PC-3 (cell line): ENCODE results near the gene SMAD1. TPM values are rescaled to one million over a fixed set of nuclear protein-coding genes. Genes with fewer than 3 reads are reported as not detected.

ENCODE experiments used
- ATAC-seq: fragments of 200-7000 bp; cut with Tn5 transposase; 2 replicates; pipeline ENCODE4 v1.9.1; 2020; ENCODE audit warnings: mild to moderate bottlenecking, moderate library complexity
- BruUV-seq: library from RNA; stranded (reverse); fragments of 400-500 nt; replicated peaks from 2 replicates; lab custom pipeline; 2021; lab: Mats Ljungman, UMichigan
- CTCF ChIA-PET: fragments of 300-600 bp; sonication (Branson Sonifier 250); formaldehyde crosslinking; loops from one replicate; lab custom pipeline; 2022; ENCODE audit warnings: antibody characterized with exemption; lab: Charles Lee
- POLR2A ChIA-PET: fragments of 300-600 bp; sonication (Branson Sonifier 250); formaldehyde crosslinking; loops from one replicate; lab custom pipeline; 2022; ENCODE audit warnings: antibody characterized with exemption; ENCODE audit not compliant: unreplicated experiment; lab: Charles Lee
- DNase-seq: peaks from one replicate; pipeline ENCODE4 v3.0.0-alpha.2; 2015
- H2AFZ ChIP-seq: fragments of 300-600 bp; sonication (generic); 2 replicates; pipeline ENCODE4 v1.6.0; 2016; ENCODE audit warnings: antibody characterized with exemption, low read length
- H3F3A ChIP-seq: fragments of 300-600 bp; sonication (generic); one replicate; pipeline ENCODE4 v1.6.0; 2017; ENCODE audit warnings: antibody characterized with exemption, low read length, control low read depth, mild to moderate bottlenecking; ENCODE audit not compliant: unreplicated experiment
- H3K27ac ChIP-seq: fragments of 300-600 bp; sonication (generic); 2 replicates; pipeline ENCODE4 v1.5.1; 2016; ENCODE audit warnings: mild to moderate bottlenecking, low read length
- H3K27me3 ChIP-seq: fragments of 300-600 bp; sonication (generic); 2 replicates; pipeline ENCODE4 v1.6.1; 2016; ENCODE audit warnings: low read length, mixed read lengths
- H3K36me3 ChIP-seq: fragments of 300-600 bp; sonication (generic); 2 replicates; pipeline ENCODE4 v1.6.1; 2016; ENCODE audit warnings: low read depth, mixed run types, low read length, mixed read lengths
- H3K4me1 ChIP-seq: fragments of 300-600 bp; sonication (generic); 2 replicates; pipeline ENCODE4 v1.5.1; 2016; ENCODE audit warnings: low read length; ENCODE audit not compliant: insufficient read depth
- H3K4me2 ChIP-seq: fragments of 300-600 bp; sonication (generic); 2 replicates; pipeline ENCODE4 v1.6.0; 2016; ENCODE audit warnings: low read length
- H3K4me3 ChIP-seq: fragments of 300-600 bp; sonication (generic); 2 replicates; pipeline ENCODE4 v1.5.1; 2016; ENCODE audit warnings: mild to moderate bottlenecking, low read length, mixed read lengths
- H3K79me2 ChIP-seq: fragments of 300-600 bp; sonication (generic); 2 replicates; pipeline ENCODE4 v1.6.1; 2017; ENCODE audit warnings: low read length, mixed read lengths
- H3K9ac ChIP-seq: fragments of 300-600 bp; sonication (generic); 2 replicates; pipeline ENCODE4 v1.6.0; 2016; ENCODE audit warnings: mild to moderate bottlenecking, low read length
- H3K9me2 ChIP-seq: fragments of 300-600 bp; sonication (generic); replicated peaks from 2 replicates; pipeline ENCODE4 v1.6.1; 2016; ENCODE audit warnings: mixed run types, low read length, mixed read lengths
- H3K9me3 ChIP-seq: fragments of 300-600 bp; sonication (generic); 2 replicates; pipeline ENCODE4 v1.6.1; 2016; ENCODE audit warnings: low read length, mixed read lengths
- H4K20me1 ChIP-seq: fragments of 300-600 bp; sonication (generic); 2 replicates; pipeline ENCODE4 v1.6.1; 2016; ENCODE audit warnings: low read length, mixed read lengths
- EZH2 ChIP-seq: fragments of 300-600 bp; sonication (generic); IDR thresholded peaks from one replicate; pipeline ENCODE4 v1.6.1; 2017; ENCODE audit warnings: antibody characterized with exemption, mild to moderate bottlenecking, low read length; ENCODE audit not compliant: unreplicated experiment
- EZH2phosphoT487 ChIP-seq: fragments of 300-600 bp; sonication (generic); IDR thresholded peaks from 2 replicates; pipeline ENCODE4 v1.6.1; 2018; ENCODE audit warnings: mild to moderate bottlenecking, antibody characterized with exemption, low read length, borderline replicate concordance
- intact Hi-C: fragments of 100-400 bp; cut with micrococcal nuclease; formaldehyde crosslinking; loops from 2 replicates; pipeline ENCODE4 v1.9.0; 2023
- total RNA-seq: library from RNA; depleted of rRNA; stranded (reverse); fragments of >200 nt; gene quantifications from 2 replicates; pipeline ENCODE4 v1.2.3, GENCODE V29; 2014
- TF ChIP-seq, protein P1 (sequence below): fragments of 300-600 bp; sonication (generic); conservative IDR thresholded peaks from 2 replicates; pipeline ENCODE4 v1.5.1; 2017; ENCODE audit warnings: antibody characterized with exemption, low read depth, mild to moderate bottlenecking, low read length

Gene SMAD1
- total RNA-seq, 1 experiment from 2014 or later, result 13.3 TPM

DNA sequence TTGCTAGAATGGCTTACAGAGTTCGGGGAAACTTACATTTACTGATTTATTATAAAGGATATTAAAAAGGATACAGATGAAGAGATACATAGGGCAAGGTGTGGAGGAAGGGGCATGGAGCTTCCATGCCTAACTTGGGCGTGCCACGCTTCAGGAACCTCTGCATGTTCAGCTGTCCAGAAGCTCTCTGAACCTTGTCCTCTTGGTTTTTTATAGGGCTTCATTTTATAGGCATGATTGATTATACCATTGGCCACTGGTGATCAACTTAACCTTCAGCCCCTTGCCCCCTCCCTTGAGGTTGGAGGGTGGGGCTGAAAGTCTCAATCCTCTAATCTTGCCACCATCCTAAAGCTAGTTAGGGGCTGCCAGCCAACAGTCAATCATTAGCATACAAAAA is 10.7 kb downstream of the SMAD1 start:
- POLR2A ChIA-PET, result no interaction called here
- TF ChIP-seq, protein P1, sequence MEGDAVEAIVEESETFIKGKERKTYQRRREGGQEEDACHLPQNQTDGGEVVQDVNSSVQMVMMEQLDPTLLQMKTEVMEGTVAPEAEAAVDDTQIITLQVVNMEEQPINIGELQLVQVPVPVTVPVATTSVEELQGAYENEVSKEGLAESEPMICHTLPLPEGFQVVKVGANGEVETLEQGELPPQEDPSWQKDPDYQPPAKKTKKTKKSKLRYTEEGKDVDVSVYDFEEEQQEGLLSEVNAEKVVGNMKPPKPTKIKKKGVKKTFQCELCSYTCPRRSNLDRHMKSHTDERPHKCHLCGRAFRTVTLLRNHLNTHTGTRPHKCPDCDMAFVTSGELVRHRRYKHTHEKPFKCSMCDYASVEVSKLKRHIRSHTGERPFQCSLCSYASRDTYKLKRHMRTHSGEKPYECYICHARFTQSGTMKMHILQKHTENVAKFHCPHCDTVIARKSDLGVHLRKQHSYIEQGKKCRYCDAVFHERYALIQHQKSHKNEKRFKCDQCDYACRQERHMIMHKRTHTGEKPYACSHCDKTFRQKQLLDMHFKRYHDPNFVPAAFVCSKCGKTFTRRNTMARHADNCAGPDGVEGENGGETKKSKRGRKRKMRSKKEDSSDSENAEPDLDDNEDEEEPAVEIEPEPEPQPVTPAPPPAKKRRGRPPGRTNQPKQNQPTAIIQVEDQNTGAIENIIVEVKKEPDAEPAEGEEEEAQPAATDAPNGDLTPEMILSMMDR, result no peak
- no peaks in the 10 kb centered on the region for H3F3A ChIP-seq
- intact Hi-C loops, result no loop called here
- H3K27ac ChIP-seq, result no peak overlapping the region
- no peak overlapping the region for H2AFZ ChIP-seq
- H3K9ac ChIP-seq, result no peak overlapping the region
- H3K27me3 ChIP-seq, result no peaks in the 10 kb centered on the region
- no peaks in the 10 kb centered on the region for H4K20me1 ChIP-seq
- no peaks in the 10 kb centered on the region for H3K9me2 ChIP-seq
- no peak overlapping the region for H3K4me2 ChIP-seq
- H3K4me1 ChIP-seq, result peaks cover 11% of the 10 kb centered on the region
- ATAC-seq, result no peak
- H3K36me3 ChIP-seq, result no peaks in the 10 kb centered on the region
- CTCF ChIA-PET, result no interaction called here
- no peak for DNase-seq
- BruUV-seq, result no TSS peak
- no peak overlapping the region for H3K4me3 ChIP-seq
- peaks cover 26% of the 10 kb centered on the region for H3K79me2 ChIP-seq
- H3K9me3 ChIP-seq, result no peaks in the 10 kb centered on the region

DNA sequence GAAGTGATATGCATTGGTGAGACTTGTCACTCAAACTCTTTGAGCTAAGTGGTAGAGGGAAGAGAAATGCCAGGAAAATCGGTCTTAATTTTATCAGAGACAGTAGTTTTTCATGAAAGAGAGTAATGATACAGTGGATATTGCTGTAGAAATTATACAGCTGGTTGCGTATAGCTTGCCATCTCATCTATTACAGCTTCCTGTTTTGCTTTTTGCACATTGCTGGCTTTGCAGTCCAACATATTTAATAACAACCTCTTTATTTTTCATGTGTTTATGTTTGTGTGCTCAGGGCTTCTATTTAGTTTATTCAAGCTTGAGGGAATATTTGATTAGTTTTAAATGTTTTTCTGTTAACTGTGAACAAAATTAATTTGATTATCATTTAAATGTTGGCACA is 11.5 kb downstream of the SMAD1 start:
- H4K20me1 ChIP-seq, result no peaks in the 10 kb centered on the region
- DNase-seq, result no peak
- H3K4me3 ChIP-seq, result no peak overlapping the region
- H3K4me2 ChIP-seq, result no peak overlapping the region
- H3F3A ChIP-seq, result no peaks in the 10 kb centered on the region
- peaks cover 25% of the 10 kb centered on the region for H3K79me2 ChIP-seq
- no peaks in the 10 kb centered on the region for H3K9me3 ChIP-seq
- POLR2A ChIA-PET, result no interaction called here
- intact Hi-C loops, result no loop called here
- peaks cover 11% of the 10 kb centered on the region for H3K4me1 ChIP-seq
- H3K9me2 ChIP-seq, result no peaks in the 10 kb centered on the region
- CTCF ChIA-PET, result no interaction called here
- no peaks in the 10 kb centered on the region for H3K27me3 ChIP-seq
- H3K36me3 ChIP-seq, result no peaks in the 10 kb centered on the region
- ATAC-seq, result no peak
- H3K9ac ChIP-seq, result no peak overlapping the region
- H3K27ac ChIP-seq, result no peak overlapping the region
- BruUV-seq, result no TSS peak
- TF ChIP-seq EZH2 (no peak), EZH2phosphoT487 (no peak)
- TF ChIP-seq, protein P1, result no peak
- no peak overlapping the region for H2AFZ ChIP-seq

DNA sequence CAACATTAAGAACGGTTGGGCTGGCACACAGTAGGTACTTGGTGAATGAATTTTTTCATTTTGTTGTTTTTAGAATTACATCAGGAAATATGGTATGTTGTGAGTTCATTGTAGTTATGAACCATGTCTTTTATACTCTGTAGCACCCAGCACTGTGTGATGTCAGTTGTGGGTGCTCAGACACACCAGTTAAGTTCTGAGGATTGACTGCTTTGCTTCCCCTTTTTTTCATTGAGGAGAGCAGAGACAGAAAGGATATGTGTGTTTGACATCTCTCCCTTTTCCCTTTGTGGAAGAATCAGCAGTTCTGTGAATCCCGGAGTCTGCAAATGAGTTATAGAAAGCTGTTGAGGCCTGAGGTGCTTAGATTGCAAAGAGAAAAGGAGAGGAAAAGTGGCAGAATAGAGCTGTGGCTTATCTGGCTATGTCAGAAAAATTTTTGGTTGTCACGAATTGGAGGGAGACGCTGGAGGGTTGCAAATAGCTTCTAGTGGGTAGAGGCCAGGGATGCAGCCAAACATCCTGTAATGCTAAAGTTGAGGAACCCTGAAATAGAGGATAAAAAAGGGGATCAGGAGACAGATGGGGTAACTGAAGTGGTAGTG is 13.1 kb downstream of the SMAD1 start:
- H3K9me3 ChIP-seq, result no peaks in the 10 kb centered on the region
- ChIA-PET POLR2A (interaction anchor here (0.6 kb wide), 1 partner anchor 1512 kb away, joined by 18 read pairs; no protein-coding TSS in a partner anchor), CTCF (no interaction called here)
- TF ChIP-seq EZH2 (no peak), EZH2phosphoT487 (no peak)
- TF ChIP-seq, protein P1, result no peak
- H3K9ac ChIP-seq, result no peak overlapping the region
- H3K79me2 ChIP-seq, result peaks cover 24% of the 10 kb centered on the region
- no peaks in the 10 kb centered on the region for H3K9me2 ChIP-seq
- no peak overlapping the region for H2AFZ ChIP-seq
- no TSS peak for BruUV-seq
- H3K27me3 ChIP-seq, result no peaks in the 10 kb centered on the region
- no peak overlapping the region for H3K4me2 ChIP-seq
- DNase-seq (no peak), ATAC-seq (no peak)
- no peaks in the 10 kb centered on the region for H4K20me1 ChIP-seq
- intact Hi-C loops, result no loop called here
- H3K36me3 ChIP-seq, result no peaks in the 10 kb centered on the region
- peaks cover 11% of the 10 kb centered on the region for H3K4me1 ChIP-seq
- H3K4me3 ChIP-seq, result no peak overlapping the region
- no peaks in the 10 kb centered on the region for H3F3A ChIP-seq
- H3K27ac ChIP-seq, result no peak overlapping the region
